Transverse colon (tissue), 4 donors: Measurements from ENCODE around the gene PFKFB3. TPM values are rescaled to one million over a fixed set of nuclear protein-coding genes. Genes with fewer than 3 reads are reported as not detected.

Experiments
- DNase-seq: peaks from one replicate; pipeline ENCODE4 v3.0.0-alpha.2; 2019
- H3K27ac ChIP-seq, 4 donors: fragments of 200-600 bp; sonication (generic); 2 replicates each; pipeline ENCODE4 v1.5.1; 2016 to 2018; ENCODE audit warnings: inconsistent platforms in 4 of 4
- H3K27me3 ChIP-seq: fragments of 200-600 bp; sonication (generic); 2 replicates; pipeline ENCODE4 v1.5.1; 2017; ENCODE audit warnings: inconsistent platforms
- H3K36me3 ChIP-seq, 4 donors: fragments of 200-600 bp; sonication (generic); 2 replicates each; pipeline ENCODE4 v1.5.1; 2017 to 2019; ENCODE audit warnings: inconsistent platforms in 4 of 4
- H3K4me1 ChIP-seq, 4 donors: fragments of 200-600 bp; sonication (generic); 2 replicates each; pipeline ENCODE4 v1.5.1; 2017 to 2020; ENCODE audit warnings: inconsistent platforms in 4 of 4
- H3K4me3 ChIP-seq, 4 donors: fragments of 200-600 bp; sonication (generic); 1 replicate in 1 of 4; 2 replicates in 3 of 4; pipeline versions ENCODE4 v1.5.1 to v1.6.1; 2017 to 2019; ENCODE audit warnings: inconsistent platforms in 4 of 4
- H3K9me3 ChIP-seq, 2 donors: fragments of 200-600 bp; sonication (generic); 2 replicates each; pipeline ENCODE4 v1.5.1; 2017 to 2019; ENCODE audit warnings: inconsistent platforms in 2 of 2
- CTCF ChIP-seq, 5 experiments: fragments of 200-600 bp in 3 of 5; fragments of 450-650 bp in 2 of 5; sonication (generic) in 3 of 5; IDR thresholded peaks; 1 replicate in 2 of 5; 2 replicates in 3 of 5; pipeline ENCODE4 v1.5.1; 2016 to 2017; ENCODE audit warnings: antibody characterized with exemption in 5 of 5, inconsistent platforms in 3 of 5, mild to moderate bottlenecking in 2 of 5, moderate library complexity in 1 of 5
- EP300 ChIP-seq: sonication (generic); formaldehyde crosslinking; IDR thresholded peaks from one replicate; pipeline ENCODE4 v1.6.1; 2017; ENCODE audit warnings: antibody characterized with exemption, low read depth
- POLR2A ChIP-seq: fragments of 450-650 bp; IDR thresholded peaks from one replicate; pipeline ENCODE4 v1.6.1; 2016; ENCODE audit warnings: antibody characterized with exemption, mild to moderate bottlenecking, moderate library complexity
- POLR2AphosphoS5 ChIP-seq, 3 donors: sonication (generic); formaldehyde crosslinking; IDR thresholded peaks; one replicate each; pipeline ENCODE4 v1.6.1; 2016; ENCODE audit warnings: antibody characterized with exemption in 3 of 3
- WGBS, 2 donors: methylation state at CpG; one replicate each; pipeline ENCODE4 v1.1.5; 2018; ENCODE audit warnings: low coverage in 1 of 2; 5-methylcytosine and 5-hydroxymethylcytosine counted together
- in situ Hi-C, 4 donors: fragments of 200-750 bp; cut with MboI; loops; one replicate each; pipeline versions ENCODE4 v1.15.0 to v1.15.1; 2017; ENCODE audit warnings: low sequenced_read_pairs in 3 of 4, low pct_ligation_motif_present in 1 of 4, low pct_unique_long_range_greater_than_20kb in 1 of 4
- intact Hi-C: fragments of 100-400 bp; cut with DNase I; formaldehyde crosslinking; loops from one replicate; pipeline ENCODE4 v1.15.1; 2023; ENCODE audit warnings: low total_unique reads
- total RNA-seq, 4 donors: library from RNA; depleted of rRNA; stranded (reverse); fragments of >200 nt; gene quantifications; one replicate each; pipeline ENCODE4 v1.1.0, GENCODE V29; 2016

PFKFB3 gene
- total RNA-seq, 4 donors from 2014 or later = 16.9 to 29.9 (median 20.2) TPM

- no peak overlapping the region for H3K27ac ChIP-seq
- no peak overlapping the region for H3K4me3 ChIP-seq
- peaks cover 0 to 5% (median 0%) of the 10 kb centered on the region in 4 donors for H3K4me1 ChIP-seq
- no peak for TF ChIP-seq POLR2A
- TF ChIP-seq EP300 = no peak
- no peak for TF ChIP-seq POLR2AphosphoS5 (IDR thresholded peaks at IDR 0.05)
- TF ChIP-seq CTCF (IDR thresholded peaks at IDR 0.05) = no peak
- H3K27me3 ChIP-seq = no peaks in the 10 kb centered on the region
- H3K9me3 ChIP-seq = no peaks in the 10 kb centered on the region
- H3K36me3 ChIP-seq = no peaks in the 10 kb centered on the region
- WGBS, 2 donors = 88 to 95% methylated on average over 2 of the region's 2 CpGs
- in situ Hi-C loops (no loop called here), intact Hi-C loops (no loop called here)
- no peak for DNase-seq
These were observed 73.6 kb downstream of the PFKFB3 start for GRCh38 chr10:6276356-6276755.

DNA sequence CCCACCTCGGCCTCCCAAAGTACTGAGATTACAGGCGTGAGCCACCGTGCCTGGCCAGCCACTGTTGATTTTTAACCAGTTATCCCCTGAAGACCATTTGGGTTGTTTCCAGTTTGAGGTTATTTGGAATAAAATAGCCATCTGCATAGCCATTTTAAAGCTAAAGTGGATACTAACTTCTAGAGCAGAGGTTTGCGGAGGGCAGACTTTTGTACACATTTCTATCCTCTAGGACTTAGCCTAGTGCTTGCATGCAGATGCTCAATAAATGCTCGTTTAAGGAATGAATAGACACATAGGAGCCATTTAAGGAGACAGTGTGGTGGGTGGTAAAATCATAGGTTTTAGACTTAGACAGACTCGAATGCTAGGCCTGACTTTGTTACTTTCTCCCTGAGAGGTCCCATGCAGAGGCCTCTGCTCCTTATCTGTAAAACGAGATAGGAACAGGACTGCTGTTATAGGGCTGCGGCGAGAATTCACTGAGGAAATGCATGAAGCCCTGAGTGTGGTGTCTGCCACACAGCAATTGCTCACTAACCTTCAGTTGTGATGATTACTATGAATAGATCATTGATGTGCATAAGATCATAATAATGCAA is 75.9 kb downstream of the PFKFB3 start:
- DNase-seq = no peak
- no peaks in the 10 kb centered on the region for H3K36me3 ChIP-seq
- H3K27ac ChIP-seq = no peak overlapping the region
- 88 to 94% methylated on average over 4 to 9 of the region's 9 CpGs for WGBS, 2 donors
- intact Hi-C loops (no loop called here), in situ Hi-C loops (no loop called here)
- TF ChIP-seq EP300 (no peak), POLR2A (no peak), CTCF (IDR thresholded peaks at IDR 0.05) (no peak), POLR2AphosphoS5 (IDR thresholded peaks at IDR 0.05) (no peak)
- H3K27me3 ChIP-seq = no peaks in the 10 kb centered on the region
- H3K9me3 ChIP-seq = no peaks in the 10 kb centered on the region
- H3K4me3 ChIP-seq = no peak overlapping the region
- H3K4me1 ChIP-seq = peaks cover 0 to 5% (median 0%) of the 10 kb centered on the region in 4 donors

- H3K27ac ChIP-seq = no peak overlapping the region
- no peaks in the 10 kb centered on the region for H3K27me3 ChIP-seq
- in situ Hi-C loops (no loop called here), intact Hi-C loops (no loop called here)
- TF ChIP-seq EP300 = no peak
- no peak for TF ChIP-seq POLR2A
- no peak for TF ChIP-seq CTCF (IDR thresholded peaks at IDR 0.05)
- no peak for TF ChIP-seq POLR2AphosphoS5 (IDR thresholded peaks at IDR 0.05)
- no peaks in the 10 kb centered on the region for H3K9me3 ChIP-seq
- no peak for DNase-seq
- 77% methylated on average over 15 of the region's 15 CpGs; no CpG with 5 or more reads in 1 of the 2 donors for WGBS, 2 donors
- H3K4me1 ChIP-seq = peaks cover 0 to 5% (median 0%) of the 10 kb centered on the region in 4 donors
- H3K36me3 ChIP-seq = no peaks in the 10 kb centered on the region
- no peak overlapping the region for H3K4me3 ChIP-seq
These were observed 77.0 kb downstream of the PFKFB3 start for GRCh38 chr10:6279540-6280267.

GRCh38 chr10:6280291-6280690 is 77.6 kb downstream of the PFKFB3 start:
- in situ Hi-C loops (no loop called here), intact Hi-C loops (no loop called here)
- peaks cover 0 to 5% (median 0%) of the 10 kb centered on the region in 4 donors for H3K4me1 ChIP-seq
- WGBS, 2 donors = 72 to 80% methylated on average over 1 to 8 of the region's 8 CpGs
- no peaks in the 10 kb centered on the region for H3K9me3 ChIP-seq
- no peak for DNase-seq
- no peak overlapping the region for H3K27ac ChIP-seq
- no peaks in the 10 kb centered on the region for H3K36me3 ChIP-seq
- H3K4me3 ChIP-seq = no peak overlapping the region
- no peaks in the 10 kb centered on the region for H3K27me3 ChIP-seq
- TF ChIP-seq CTCF (IDR thresholded peaks at IDR 0.05) (no peak), EP300 (no peak), POLR2A (no peak), POLR2AphosphoS5 (IDR thresholded peaks at IDR 0.05) (no peak)
